ENCODE results near the gene SP110.

- no peak for TF ChIP-seq CTCF (IDR thresholded peaks at IDR 0.05)
- TF ChIP-seq POLR2A (IDR thresholded peaks at IDR 0.05) = no peak
- TF ChIP-seq EP300 (IDR thresholded peaks at IDR 0.05) = no peak
Observed at GRCh38 chr2:230224458-230224857, 4.7 kb upstream of the SP110 start.
